Measurements from ENCODE around the gene SWT1. TPM values are rescaled to one million over a fixed set of nuclear protein-coding genes. Genes with fewer than 3 reads are reported as not detected.

The SWT1 gene
- total and polyA plus RNA-seq, 2 experiments from 2014 or later = 1.6 to 2.8 TPM

GRCh38 chr1:185139246-185139645, 17.7 kb upstream of the SWT1 start:
- 98% methylated on average over 4 of the region's 4 CpGs for WGBS, 2 experiments (ENCODE audit: low coverage in 1 of 2, low lambda C conversion rate in 2 of 2, missing lambda C conversion rate in 2 of 2)
- in situ Hi-C loops (cut with MboI) = no loop called here
- TF ChIP-seq EZH2 (IDR thresholded peaks at IDR 0.05; ENCODE audit: insufficient read depth, poor library complexity, severe bottlenecking) (no peak), EZH2phosphoT487 (IDR thresholded peaks at IDR 0.05; ENCODE audit: insufficient read depth, low read depth) (no peak)

GRCh38 chr1:185144233-185144632, 12.7 kb upstream of the SWT1 start:
- no peaks in the 10 kb centered on the region for H3K27me3 ChIP-seq (replicated peaks; ENCODE audit: insufficient read depth)
- peak overlapping the region; percentile 3; the same call in 1 of the 2 replicates for H2AFZ ChIP-seq
- TF ChIP-seq EZH2phosphoT487 (IDR thresholded peaks at IDR 0.05; ENCODE audit: insufficient read depth, low read depth) (no peak), EZH2 (IDR thresholded peaks at IDR 0.05; ENCODE audit: insufficient read depth, poor library complexity, severe bottlenecking) (no peak)
- DNase-seq = peak; percentile 74
- no peaks in the 10 kb centered on the region for H3K9me2 ChIP-seq (ENCODE audit: insufficient read depth)
- peaks cover 16% of the 10 kb centered on the region for H3K4me1 ChIP-seq (ENCODE audit: insufficient read depth)
- H3K27ac ChIP-seq = peak overlapping the region; percentile 32
- peaks cover 25% of the 10 kb centered on the region for H3K36me3 ChIP-seq (ENCODE audit: low read depth)
- in situ Hi-C loops (cut with MboI) = no loop called here
- H3K9ac ChIP-seq = no peak overlapping the region
- H3K79me2 ChIP-seq (ENCODE audit: insufficient read depth) = no peaks in the 10 kb centered on the region
- no peaks in the 10 kb centered on the region for H4K20me1 ChIP-seq (ENCODE audit: insufficient read depth)
- peak overlapping the region; percentile 10; the same call in 1 of the 2 replicates for H3K4me3 ChIP-seq
- H3K4me2 ChIP-seq (ENCODE audit: unreplicated experiment) = peak overlapping the region; percentile 51
- no peaks in the 10 kb centered on the region for H3K9me3 ChIP-seq (ENCODE audit: low read depth)
- peaks cover 13% of the 10 kb centered on the region; the same call in 1 of the 2 replicates for H3F3A ChIP-seq (ENCODE audit: insufficient read depth)

More at GRCh38 chr1:185139246-185139645, 17.7 kb upstream of the SWT1 start:
- H3K27me3 ChIP-seq (replicated peaks; ENCODE audit: insufficient read depth) = no peaks in the 10 kb centered on the region
- no peaks in the 10 kb centered on the region for H3K9me3 ChIP-seq (ENCODE audit: low read depth)
- no peaks in the 10 kb centered on the region for H3F3A ChIP-seq (ENCODE audit: insufficient read depth)
- no peak overlapping the region for H3K4me2 ChIP-seq (ENCODE audit: unreplicated experiment)
- H3K27ac ChIP-seq = no peak overlapping the region
- H3K9ac ChIP-seq = no peak overlapping the region
- no peaks in the 10 kb centered on the region for H3K9me2 ChIP-seq (ENCODE audit: insufficient read depth)
- H3K4me1 ChIP-seq (ENCODE audit: insufficient read depth) = peaks cover 8% of the 10 kb centered on the region
- no peak for DNase-seq
- H3K36me3 ChIP-seq (ENCODE audit: low read depth) = peaks cover 26% of the 10 kb centered on the region
- H2AFZ ChIP-seq = no peak overlapping the region
- no peaks in the 10 kb centered on the region for H3K79me2 ChIP-seq (ENCODE audit: insufficient read depth)
- no peaks in the 10 kb centered on the region for H4K20me1 ChIP-seq (ENCODE audit: insufficient read depth)
- H3K4me3 ChIP-seq = no peak overlapping the region

GRCh38 chr1:185151215-185151614, 5.8 kb upstream of the SWT1 start:
- H3K79me2 ChIP-seq (ENCODE audit: insufficient read depth) = peaks cover 37% of the 10 kb centered on the region
- no peak overlapping the region for H3K9ac ChIP-seq
- H3K27me3 ChIP-seq (replicated peaks; ENCODE audit: insufficient read depth) = no peaks in the 10 kb centered on the region
- H3K36me3 ChIP-seq (ENCODE audit: low read depth) = peaks cover 20% of the 10 kb centered on the region; the same call in 1 of the 2 replicates
- H3K4me3 ChIP-seq = no peak overlapping the region
- H3K4me1 ChIP-seq (ENCODE audit: insufficient read depth) = peaks cover 25% of the 10 kb centered on the region
- H3K27ac ChIP-seq = no peak overlapping the region
- WGBS, 2 experiments (ENCODE audit: low coverage in 1 of 2, low lambda C conversion rate in 2 of 2, missing lambda C conversion rate in 2 of 2) = 89 to 90% methylated on average over 5 of the region's 5 CpGs
- DNase-seq = no peak
- peaks cover 8% of the 10 kb centered on the region for H3F3A ChIP-seq (ENCODE audit: insufficient read depth)
- H3K9me2 ChIP-seq (ENCODE audit: insufficient read depth) = no peaks in the 10 kb centered on the region
- no peak overlapping the region for H2AFZ ChIP-seq
- TF ChIP-seq EZH2phosphoT487 (IDR thresholded peaks at IDR 0.05; ENCODE audit: insufficient read depth, low read depth) (no peak), EZH2 (IDR thresholded peaks at IDR 0.05; ENCODE audit: insufficient read depth, poor library complexity, severe bottlenecking) (no peak)
- H3K9me3 ChIP-seq (ENCODE audit: low read depth) = no peaks in the 10 kb centered on the region
- H3K4me2 ChIP-seq (ENCODE audit: unreplicated experiment) = no peak overlapping the region
- no peaks in the 10 kb centered on the region for H4K20me1 ChIP-seq (ENCODE audit: insufficient read depth)
- in situ Hi-C loops (cut with MboI) = loop anchor here (25.0 kb wide), 1 partner anchor 339 kb away; no protein-coding TSS in a partner anchor

- peaks cover 25% of the 10 kb centered on the region for H3K4me1 ChIP-seq (ENCODE audit: insufficient read depth)
- H3K9me2 ChIP-seq (ENCODE audit: insufficient read depth) = no peaks in the 10 kb centered on the region
- 40 to 72% methylated on average over 3 of the region's 3 CpGs for WGBS, 2 experiments (ENCODE audit: low coverage in 1 of 2, low lambda C conversion rate in 2 of 2, missing lambda C conversion rate in 2 of 2)
- H4K20me1 ChIP-seq (ENCODE audit: insufficient read depth) = no peaks in the 10 kb centered on the region
- H3F3A ChIP-seq (ENCODE audit: insufficient read depth) = peaks cover 8% of the 10 kb centered on the region
- peak overlapping the region; percentile 53; the same call in 1 of the 2 replicates for H2AFZ ChIP-seq
- H3K36me3 ChIP-seq (ENCODE audit: low read depth) = peaks cover 11% of the 10 kb centered on the region; the same call in 1 of the 2 replicates
- no peaks in the 10 kb centered on the region for H3K9me3 ChIP-seq (ENCODE audit: low read depth)
- in situ Hi-C loops (cut with MboI) = loop anchor here (25.0 kb wide), 1 partner anchor 340 kb away; no protein-coding TSS in a partner anchor
- no peak overlapping the region for H3K9ac ChIP-seq
- 0 out of 2 replicates have a peak overlapping the region, but pooled peaks have one; percentile 4 for H3K4me3 ChIP-seq
- peak; percentile 41 for DNase-seq
- TF ChIP-seq EZH2phosphoT487 (IDR thresholded peaks at IDR 0.05; ENCODE audit: insufficient read depth, low read depth) = no peak
- TF ChIP-seq EZH2 (IDR thresholded peaks at IDR 0.05; ENCODE audit: insufficient read depth, poor library complexity, severe bottlenecking) = no peak
- H3K27me3 ChIP-seq (replicated peaks; ENCODE audit: insufficient read depth) = no peaks in the 10 kb centered on the region
- no peak overlapping the region for H3K27ac ChIP-seq
- H3K79me2 ChIP-seq (ENCODE audit: insufficient read depth) = peaks cover 37% of the 10 kb centered on the region
- H3K4me2 ChIP-seq (ENCODE audit: unreplicated experiment) = peak overlapping the region; percentile 28
Observed at GRCh38 chr1:185152187-185152767, 4.7 kb upstream of the SWT1 start.

Data from GM23248 (cell line).